Type B pancreatic cell (in vitro differentiated cells): ENCODE measurements around the gene BACH1. TPM values are rescaled to one million over a fixed set of nuclear protein-coding genes. Genes with fewer than 3 reads are reported as not detected.

Experiments
- DNase-seq: peaks from one replicate; pipeline ENCODE4 v3.0.0; 2021; ENCODE audit warnings: mixed read lengths; ENCODE audit not compliant: unreplicated experiment; ENCODE audit errors: extremely low spot score
- H3K27ac Mint-ChIP-seq: 2 replicates; pipeline ENCODE4 v1.8.0; 2021; ENCODE audit warnings: mild to moderate bottlenecking, mixed read lengths
- H3K27me3 Mint-ChIP-seq: 2 replicates; pipeline ENCODE4 v1.8.0; 2021; ENCODE audit warnings: mixed read lengths
- H3K36me3 Mint-ChIP-seq: 2 replicates; pipeline ENCODE4 v1.8.0; 2021; ENCODE audit warnings: mixed read lengths
- H3K4me1 Mint-ChIP-seq: one replicate; pipeline ENCODE4 v1.8.0; 2021; ENCODE audit warnings: mixed read lengths; ENCODE audit not compliant: unreplicated experiment
- H3K4me3 Mint-ChIP-seq: 2 replicates; pipeline ENCODE4 v1.8.0; 2021; ENCODE audit warnings: mild to moderate bottlenecking, mixed read lengths
- H3K9me3 Mint-ChIP-seq: 2 replicates; pipeline ENCODE4 v1.8.0; 2021; ENCODE audit warnings: mixed read lengths
- total RNA-seq: library from RNA; stranded (reverse); gene quantifications from 2 replicates; pipeline ENCODE4 v1.2.1, GENCODE V29; 2021; ENCODE audit warnings: low replicate concordance
- TF ChIP-seq, protein P1 (sequence below): fragments of 200-600 bp; sonication (generic); conservative IDR thresholded peaks from 2 replicates; pipeline ENCODE4 v1.5.0; 2021; ENCODE audit warnings: antibody characterized with exemption, mild to moderate bottlenecking

Gene BACH1
- total RNA-seq, 1 donor from 2014 or later: 90.5 TPM

DNA sequence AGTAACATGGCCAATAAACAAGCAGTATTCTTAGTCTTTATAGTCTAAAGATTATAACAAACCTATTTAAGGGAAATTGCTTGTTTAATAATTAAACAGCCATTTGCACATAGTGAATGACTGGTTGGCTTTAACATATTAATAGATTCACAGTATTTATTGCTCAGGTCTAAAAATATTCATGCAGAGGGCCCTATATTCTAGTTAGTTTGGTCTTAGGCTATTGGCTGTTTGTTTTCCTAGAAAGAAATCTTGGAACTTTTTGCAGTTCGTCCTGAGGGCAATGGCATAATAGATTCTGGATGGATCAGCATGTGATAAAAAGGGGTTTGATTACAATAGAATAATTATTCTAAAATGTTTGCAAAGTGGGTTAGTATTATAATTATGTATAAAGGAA lies 34.7 kb downstream of the BACH1 start:
- no peak for DNase-seq
- H3K4me3 Mint-ChIP-seq: no peak overlapping the region
- H3K36me3 Mint-ChIP-seq: peaks cover 44% of the 10 kb centered on the region
- no peak overlapping the region for H3K27ac Mint-ChIP-seq
- no peaks in the 10 kb centered on the region for H3K27me3 Mint-ChIP-seq
- TF ChIP-seq, protein P1, sequence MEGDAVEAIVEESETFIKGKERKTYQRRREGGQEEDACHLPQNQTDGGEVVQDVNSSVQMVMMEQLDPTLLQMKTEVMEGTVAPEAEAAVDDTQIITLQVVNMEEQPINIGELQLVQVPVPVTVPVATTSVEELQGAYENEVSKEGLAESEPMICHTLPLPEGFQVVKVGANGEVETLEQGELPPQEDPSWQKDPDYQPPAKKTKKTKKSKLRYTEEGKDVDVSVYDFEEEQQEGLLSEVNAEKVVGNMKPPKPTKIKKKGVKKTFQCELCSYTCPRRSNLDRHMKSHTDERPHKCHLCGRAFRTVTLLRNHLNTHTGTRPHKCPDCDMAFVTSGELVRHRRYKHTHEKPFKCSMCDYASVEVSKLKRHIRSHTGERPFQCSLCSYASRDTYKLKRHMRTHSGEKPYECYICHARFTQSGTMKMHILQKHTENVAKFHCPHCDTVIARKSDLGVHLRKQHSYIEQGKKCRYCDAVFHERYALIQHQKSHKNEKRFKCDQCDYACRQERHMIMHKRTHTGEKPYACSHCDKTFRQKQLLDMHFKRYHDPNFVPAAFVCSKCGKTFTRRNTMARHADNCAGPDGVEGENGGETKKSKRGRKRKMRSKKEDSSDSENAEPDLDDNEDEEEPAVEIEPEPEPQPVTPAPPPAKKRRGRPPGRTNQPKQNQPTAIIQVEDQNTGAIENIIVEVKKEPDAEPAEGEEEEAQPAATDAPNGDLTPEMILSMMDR: no peak
- H3K9me3 Mint-ChIP-seq: no peaks in the 10 kb centered on the region
- peaks cover 5% of the 10 kb centered on the region for H3K4me1 Mint-ChIP-seq

- Mint-ChIP-seq H3K4me1 (peaks cover 6% of the 10 kb centered on the region), H3K36me3 (peaks cover 41% of the 10 kb centered on the region), H3K9me3 (no peaks in the 10 kb centered on the region), H3K27ac (no peak overlapping the region), H3K4me3 (no peak overlapping the region), H3K27me3 (no peaks in the 10 kb centered on the region)
- TF ChIP-seq, protein P1: no peak
- no peak for DNase-seq
Observed at GRCh38 chr21:29334717-29335428, 36.2 kb downstream of the BACH1 start.

DNA sequence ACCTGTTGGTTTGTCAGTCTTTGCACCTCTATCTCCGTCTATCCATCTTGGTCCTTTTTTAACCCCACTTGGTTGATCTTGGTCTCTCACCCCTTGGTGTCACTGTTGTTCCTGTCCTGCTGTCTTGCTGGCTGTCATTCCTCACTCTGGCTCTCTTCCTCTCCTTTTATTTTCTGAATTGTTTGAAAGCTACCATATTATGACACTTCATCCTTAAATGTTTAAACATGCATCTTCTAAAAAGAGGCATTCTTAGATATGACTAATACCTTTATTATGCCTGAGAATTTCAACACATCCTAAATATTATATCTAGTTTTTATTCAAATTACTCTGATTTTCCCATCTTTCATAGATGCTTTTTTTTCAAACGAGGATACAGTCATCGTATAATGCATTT lies 37.0 kb downstream of the BACH1 start:
- peaks cover 11% of the 10 kb centered on the region for H3K4me1 Mint-ChIP-seq
- H3K27ac Mint-ChIP-seq: no peak overlapping the region
- no peak for DNase-seq
- H3K9me3 Mint-ChIP-seq: no peaks in the 10 kb centered on the region
- TF ChIP-seq, protein P1: no peak
- H3K36me3 Mint-ChIP-seq: peaks cover 41% of the 10 kb centered on the region
- H3K4me3 Mint-ChIP-seq: no peak overlapping the region
- H3K27me3 Mint-ChIP-seq: no peaks in the 10 kb centered on the region

DNA sequence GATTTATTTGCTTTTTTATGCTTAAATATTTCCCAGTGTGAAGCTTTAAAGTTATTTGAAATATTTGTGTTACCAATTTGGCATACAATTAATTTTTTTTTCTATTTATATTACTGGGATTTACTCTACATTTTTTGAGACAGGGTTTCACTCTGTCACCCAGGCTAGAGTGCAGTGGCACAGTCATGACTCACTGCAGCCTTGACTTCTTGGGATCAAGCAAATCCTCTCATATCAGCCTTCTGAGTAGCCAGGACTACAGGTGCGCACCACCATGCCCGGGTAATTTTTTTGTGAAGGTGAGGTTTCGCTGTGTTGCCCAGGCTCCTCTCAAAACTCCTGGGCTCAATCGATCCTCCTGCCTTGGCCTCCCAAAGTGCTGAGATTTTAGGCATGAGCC lies 39.5 kb downstream of the BACH1 start:
- Mint-ChIP-seq H3K27me3 (no peaks in the 10 kb centered on the region), H3K27ac (no peak overlapping the region), H3K36me3 (peaks cover 38% of the 10 kb centered on the region), H3K4me1 (peaks cover 16% of the 10 kb centered on the region), H3K4me3 (no peak overlapping the region), H3K9me3 (no peaks in the 10 kb centered on the region)
- TF ChIP-seq, protein P1: no peak
- no peak for DNase-seq

DNA sequence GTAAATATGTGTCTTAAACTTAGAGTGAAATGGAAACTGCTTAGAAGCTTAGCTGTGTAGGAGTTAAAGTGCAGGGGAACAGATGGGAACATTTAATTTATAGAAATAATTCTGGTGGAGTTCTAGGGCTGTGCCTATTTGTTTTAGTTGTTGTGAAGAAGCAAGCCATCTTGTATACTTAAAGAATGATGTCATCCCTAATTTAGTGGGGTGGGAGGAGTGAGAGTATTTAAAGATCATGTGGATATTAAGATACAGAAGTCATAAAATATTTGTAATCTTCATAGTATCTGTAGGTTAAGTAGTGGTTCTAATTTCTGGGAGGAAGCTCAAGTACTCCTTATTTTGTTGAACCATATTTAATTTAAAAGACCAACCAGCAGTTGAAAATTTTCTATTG lies 41.5 kb downstream of the BACH1 start:
- TF ChIP-seq, protein P1: no peak
- peaks cover 33% of the 10 kb centered on the region for H3K36me3 Mint-ChIP-seq
- peaks cover 16% of the 10 kb centered on the region for H3K4me1 Mint-ChIP-seq
- no peak for DNase-seq
- H3K9me3 Mint-ChIP-seq: no peaks in the 10 kb centered on the region
- H3K27ac Mint-ChIP-seq: no peak overlapping the region
- no peak overlapping the region for H3K4me3 Mint-ChIP-seq
- H3K27me3 Mint-ChIP-seq: no peaks in the 10 kb centered on the region
